Measurements from ENCODE around the gene ENTPD7.
"Not testable (repeated sequence)": the region's sequence is repeated elsewhere in the genome, so short reads cannot be mapped to it uniquely, and the experiment has no call there.

ENTPD7 gene

GRCh38 chr10:99746166-99746565 lies 86.9 kb downstream of the ENTPD7 start:
- H3K9me3 ChIP-seq (ENCODE audit: control insufficient read depth, low read length); H3K4ac ChIP-seq (ENCODE audit: low read depth in 1 of 2, low read length in 2 of 2); DNase-seq; H4K91ac ChIP-seq (ENCODE audit: low read length); H3K23ac ChIP-seq (ENCODE audit: low read length in 2 of 2); H3K18ac ChIP-seq (ENCODE audit: low read depth in 1 of 2, low read length in 2 of 2); H3K9ac ChIP-seq (ENCODE audit: low read length); H2BK12ac ChIP-seq (ENCODE audit: low read length in 2 of 2); H3K27ac ChIP-seq (ENCODE audit: low read length, poor library complexity, severe bottlenecking); H2BK15ac ChIP-seq (ENCODE audit: low read depth, poor library complexity, severe bottlenecking); H3K4me1 ChIP-seq (ENCODE audit: control insufficient read depth, insufficient read depth, low read depth, low read length); H3K4me3 ChIP-seq (ENCODE audit: insufficient read depth in 1 of 2, low read depth in 1 of 2, low read length in 2 of 2); H3K14ac ChIP-seq (ENCODE audit: low read length in 2 of 2); H3K4me2 ChIP-seq (ENCODE audit: low read length, poor library complexity, severe bottlenecking); H4K8ac ChIP-seq (ENCODE audit: low read length); H2AK5ac ChIP-seq (ENCODE audit: low read length, severe bottlenecking); H2BK5ac ChIP-seq (ENCODE audit: low read depth, low read length, poor library complexity, severe bottlenecking); H2BK120ac ChIP-seq (ENCODE audit: low read depth, low read length); H3K27me3 ChIP-seq (ENCODE audit: control insufficient read depth in 1 of 2, insufficient read depth in 1 of 2, low read length in 2 of 2); H2AFZ ChIP-seq (ENCODE audit: low read depth, low read length); H3K79me1 ChIP-seq (replicated peaks; ENCODE audit: low read length, poor library complexity, severe bottlenecking): not testable (repeated sequence)
- WGBS: 83% methylated on average over 1 of the region's 2 CpGs
- peaks cover 9 to 88% of the 10 kb centered on the region in 2 experiments for H3K36me3 ChIP-seq (ENCODE audit: control insufficient read depth in 1 of 2, insufficient read depth in 2 of 2, low read depth in 1 of 2, low read length in 2 of 2)

- H3K79me1 ChIP-seq (replicated peaks; ENCODE audit: low read length, poor library complexity, severe bottlenecking): peaks cover 5% of the 10 kb centered on the region
- no peak overlapping the region for H2BK15ac ChIP-seq (ENCODE audit: low read depth, poor library complexity, severe bottlenecking)
- no peak overlapping the region for H3K4ac ChIP-seq (ENCODE audit: low read depth in 1 of 2, low read length in 2 of 2)
- no peak overlapping the region for H3K14ac ChIP-seq (ENCODE audit: low read length in 2 of 2)
- DNase-seq: no peak
- no peak overlapping the region for H4K8ac ChIP-seq (ENCODE audit: low read length)
- H2BK5ac ChIP-seq (ENCODE audit: low read depth, low read length, poor library complexity, severe bottlenecking): no peak overlapping the region
- no peak overlapping the region for H3K9ac ChIP-seq (ENCODE audit: low read length)
- H3K4me1 ChIP-seq (ENCODE audit: control insufficient read depth, insufficient read depth, low read depth, low read length): no peaks in the 10 kb centered on the region
- no peak overlapping the region for H2AK5ac ChIP-seq (ENCODE audit: low read length, severe bottlenecking)
- WGBS: 94% methylated on average over 1 of the region's 2 CpGs
- H2AFZ ChIP-seq (ENCODE audit: low read depth, low read length): no peak overlapping the region
- H4K91ac ChIP-seq (ENCODE audit: low read length): no peak overlapping the region
- H3K18ac ChIP-seq (ENCODE audit: low read depth in 1 of 2, low read length in 2 of 2): no peak overlapping the region
- no peak overlapping the region for H3K27ac ChIP-seq (ENCODE audit: low read length, poor library complexity, severe bottlenecking)
- no peaks in the 10 kb centered on the region for H3K27me3 ChIP-seq (ENCODE audit: control insufficient read depth in 1 of 2, insufficient read depth in 1 of 2, low read length in 2 of 2)
- H3K23ac ChIP-seq (ENCODE audit: low read length in 2 of 2): no peak overlapping the region
- peaks cover 9 to 95% of the 10 kb centered on the region in 2 experiments for H3K36me3 ChIP-seq (ENCODE audit: control insufficient read depth in 1 of 2, insufficient read depth in 2 of 2, low read depth in 1 of 2, low read length in 2 of 2)
- H3K4me2 ChIP-seq (ENCODE audit: low read length, poor library complexity, severe bottlenecking): no peak overlapping the region
- no peak overlapping the region for H2BK120ac ChIP-seq (ENCODE audit: low read depth, low read length)
- H3K4me3 ChIP-seq (ENCODE audit: insufficient read depth in 1 of 2, low read depth in 1 of 2, low read length in 2 of 2): no peak overlapping the region
- no peak overlapping the region for H2BK12ac ChIP-seq (ENCODE audit: low read length in 2 of 2)
- H3K9me3 ChIP-seq (ENCODE audit: control insufficient read depth, low read length): no peaks in the 10 kb centered on the region
Observed at GRCh38 chr10:99748823-99749451, 89.6 kb downstream of the ENTPD7 start.

GRCh38 chr10:99750641-99751040 lies 91.3 kb downstream of the ENTPD7 start:
- no peak overlapping the region for H3K18ac ChIP-seq (ENCODE audit: low read depth in 1 of 2, low read length in 2 of 2)
- H3K4me3 ChIP-seq (ENCODE audit: insufficient read depth in 1 of 2, low read depth in 1 of 2, low read length in 2 of 2): no peak overlapping the region
- no peak overlapping the region for H2BK12ac ChIP-seq (ENCODE audit: low read length in 2 of 2)
- no peak overlapping the region for H2AFZ ChIP-seq (ENCODE audit: low read depth, low read length)
- no peaks in the 10 kb centered on the region for H3K27me3 ChIP-seq (ENCODE audit: control insufficient read depth in 1 of 2, insufficient read depth in 1 of 2, low read length in 2 of 2)
- no peak for DNase-seq
- no peak overlapping the region for H3K14ac ChIP-seq (ENCODE audit: low read length in 2 of 2)
- no peak overlapping the region for H3K9ac ChIP-seq (ENCODE audit: low read length)
- H4K8ac ChIP-seq (ENCODE audit: low read length): no peak overlapping the region
- no peak overlapping the region for H3K27ac ChIP-seq (ENCODE audit: low read length, poor library complexity, severe bottlenecking)
- no peaks in the 10 kb centered on the region for H3K9me3 ChIP-seq (ENCODE audit: control insufficient read depth, low read length)
- peaks cover 5% of the 10 kb centered on the region for H3K79me1 ChIP-seq (replicated peaks; ENCODE audit: low read length, poor library complexity, severe bottlenecking)
- no peak overlapping the region for H2BK15ac ChIP-seq (ENCODE audit: low read depth, poor library complexity, severe bottlenecking)
- H2BK5ac ChIP-seq (ENCODE audit: low read depth, low read length, poor library complexity, severe bottlenecking): no peak overlapping the region
- peaks cover 9 to 96% of the 10 kb centered on the region in 2 experiments for H3K36me3 ChIP-seq (ENCODE audit: control insufficient read depth in 1 of 2, insufficient read depth in 2 of 2, low read depth in 1 of 2, low read length in 2 of 2)
- H2AK5ac ChIP-seq (ENCODE audit: low read length, severe bottlenecking): no peak overlapping the region
- H3K4me1 ChIP-seq (ENCODE audit: control insufficient read depth, insufficient read depth, low read depth, low read length): no peaks in the 10 kb centered on the region
- H2BK120ac ChIP-seq (ENCODE audit: low read depth, low read length): no peak overlapping the region
- H3K23ac ChIP-seq (ENCODE audit: low read length in 2 of 2): no peak overlapping the region
- H4K91ac ChIP-seq (ENCODE audit: low read length): no peak overlapping the region
- H3K4ac ChIP-seq (ENCODE audit: low read depth in 1 of 2, low read length in 2 of 2): no peak overlapping the region
- no peak overlapping the region for H3K4me2 ChIP-seq (ENCODE audit: low read length, poor library complexity, severe bottlenecking)

DNA sequence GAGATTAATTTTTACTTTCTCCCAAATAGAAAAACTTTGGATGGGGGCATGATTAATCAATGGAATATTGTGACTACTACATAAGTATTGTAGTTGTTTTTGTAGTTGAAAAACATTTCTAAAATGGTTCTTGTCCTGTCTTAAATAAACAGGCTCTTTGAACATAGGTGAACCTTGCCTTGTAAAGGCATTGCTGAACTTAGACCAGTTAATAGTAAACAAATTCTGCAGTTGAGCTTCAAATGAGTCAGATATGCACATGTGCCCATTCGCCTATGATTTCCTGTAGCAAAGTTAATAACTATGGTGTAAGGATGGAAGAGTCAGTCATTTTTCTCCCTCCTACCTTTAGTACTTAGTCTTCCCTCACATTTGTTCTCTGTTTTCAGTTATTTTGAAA lies 95.4 kb downstream of the ENTPD7 start:
- H2AK5ac ChIP-seq (ENCODE audit: low read length, severe bottlenecking): no peak overlapping the region
- H3K9me3 ChIP-seq (ENCODE audit: control insufficient read depth, low read length): no peaks in the 10 kb centered on the region
- H3K79me1 ChIP-seq (replicated peaks; ENCODE audit: low read length, poor library complexity, severe bottlenecking): no peaks in the 10 kb centered on the region
- H2BK12ac ChIP-seq (ENCODE audit: low read length in 2 of 2): no peak overlapping the region
- DNase-seq: no peak
- H3K14ac ChIP-seq (ENCODE audit: low read length in 2 of 2): no peak overlapping the region
- H3K4me2 ChIP-seq (ENCODE audit: low read length, poor library complexity, severe bottlenecking): no peak overlapping the region
- H2BK15ac ChIP-seq (ENCODE audit: low read depth, poor library complexity, severe bottlenecking): no peak overlapping the region
- H4K91ac ChIP-seq (ENCODE audit: low read length): no peak overlapping the region
- H3K4ac ChIP-seq (ENCODE audit: low read depth in 1 of 2, low read length in 2 of 2): no peak overlapping the region
- no peaks in the 10 kb centered on the region for H3K27me3 ChIP-seq (ENCODE audit: control insufficient read depth in 1 of 2, insufficient read depth in 1 of 2, low read length in 2 of 2)
- H2BK120ac ChIP-seq (ENCODE audit: low read depth, low read length): no peak overlapping the region
- no peaks in the 10 kb centered on the region for H3K4me1 ChIP-seq (ENCODE audit: control insufficient read depth, insufficient read depth, low read depth, low read length)
- H2BK5ac ChIP-seq (ENCODE audit: low read depth, low read length, poor library complexity, severe bottlenecking): no peak overlapping the region
- H2AFZ ChIP-seq (ENCODE audit: low read depth, low read length): no peak overlapping the region
- H3K36me3 ChIP-seq (ENCODE audit: control insufficient read depth in 1 of 2, insufficient read depth in 2 of 2, low read depth in 1 of 2, low read length in 2 of 2): peaks cover 2 to 90% of the 10 kb centered on the region in 2 experiments
- WGBS: 100% methylated on average over 1 of the region's 1 CpG
- no peak overlapping the region for H3K23ac ChIP-seq (ENCODE audit: low read length in 2 of 2)
- H3K27ac ChIP-seq (ENCODE audit: low read length, poor library complexity, severe bottlenecking): no peak overlapping the region
- no peak overlapping the region for H4K8ac ChIP-seq (ENCODE audit: low read length)
- no peak overlapping the region for H3K9ac ChIP-seq (ENCODE audit: low read length)
- H3K18ac ChIP-seq (ENCODE audit: low read depth in 1 of 2, low read length in 2 of 2): no peak overlapping the region
- no peak overlapping the region for H3K4me3 ChIP-seq (ENCODE audit: insufficient read depth in 1 of 2, low read depth in 1 of 2, low read length in 2 of 2)

Data from mesenchymal stem cell (in vitro differentiated cells and primary cell).